ENCODE measurements around the gene PRH1.

Gene PRH1

DNA sequence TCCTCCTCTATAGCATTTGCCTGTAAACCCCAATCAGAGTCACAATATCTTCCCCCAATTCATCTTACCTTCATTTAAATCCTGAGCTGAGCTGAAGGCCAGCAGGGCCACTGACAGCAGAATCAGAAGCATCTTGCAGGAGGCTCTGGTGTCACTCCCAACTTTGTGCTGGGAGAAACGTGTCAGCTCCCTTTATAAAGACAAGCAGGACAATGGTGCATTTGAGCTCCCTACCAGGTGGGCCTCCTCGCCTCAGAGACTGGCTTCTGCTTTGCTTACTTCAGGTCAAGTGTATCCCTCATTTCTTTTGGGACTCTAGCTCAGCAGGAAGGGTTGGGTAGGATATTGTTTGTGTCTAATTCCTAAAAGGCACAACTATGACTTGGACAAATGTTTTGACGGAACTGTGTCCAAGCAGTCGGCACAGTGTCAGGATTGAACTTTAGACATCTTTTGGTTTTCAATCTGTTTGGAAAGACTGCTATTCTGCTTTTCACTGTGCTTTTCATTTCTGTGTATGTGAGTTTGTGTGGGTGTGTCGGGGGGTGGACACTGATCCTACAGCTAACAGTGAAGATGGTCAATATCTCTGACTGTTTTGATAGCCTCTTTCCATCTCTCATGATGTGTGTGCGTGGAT, at the start of gene PRH1:
Gene PRH1, minus strand, starts transcription at position 170 of the 640 bp plus-strand sequence. Its CDS starts 38 bp downstream, at position 132.
- DNase-seq, result no peak

DNA sequence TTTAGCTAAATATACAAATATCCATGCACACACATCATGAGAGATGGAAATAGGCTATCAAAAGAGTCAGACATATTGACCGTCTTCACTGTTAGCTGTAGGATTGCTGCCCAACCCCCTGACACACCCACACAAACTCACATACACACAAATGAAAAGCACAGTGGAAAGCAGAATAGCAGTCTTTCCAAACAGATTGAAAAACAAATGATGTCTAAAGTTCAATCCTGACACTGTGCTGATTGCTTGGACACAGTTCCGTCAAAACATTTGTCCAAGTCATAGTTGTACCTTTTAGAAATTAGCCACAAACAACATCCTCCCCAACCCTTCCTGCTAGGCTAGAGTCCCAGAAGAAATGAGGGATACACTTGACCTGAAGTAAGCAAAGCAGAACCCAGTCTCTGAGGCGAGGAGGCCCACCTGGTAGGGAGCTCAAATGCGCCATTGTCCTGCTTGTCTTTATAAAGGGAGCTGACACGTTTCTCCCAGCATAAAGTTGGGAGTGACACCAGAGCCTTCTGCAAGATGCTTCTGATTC, 44.8 kb upstream of the PRH1 start, which contains the start of gene PRH2:
Gene PRH2, plus strand, starts transcription at position 491 of the 541 bp plus-strand sequence. Its CDS starts 38 bp downstream, at position 529.
- no peak for DNase-seq

DNA sequence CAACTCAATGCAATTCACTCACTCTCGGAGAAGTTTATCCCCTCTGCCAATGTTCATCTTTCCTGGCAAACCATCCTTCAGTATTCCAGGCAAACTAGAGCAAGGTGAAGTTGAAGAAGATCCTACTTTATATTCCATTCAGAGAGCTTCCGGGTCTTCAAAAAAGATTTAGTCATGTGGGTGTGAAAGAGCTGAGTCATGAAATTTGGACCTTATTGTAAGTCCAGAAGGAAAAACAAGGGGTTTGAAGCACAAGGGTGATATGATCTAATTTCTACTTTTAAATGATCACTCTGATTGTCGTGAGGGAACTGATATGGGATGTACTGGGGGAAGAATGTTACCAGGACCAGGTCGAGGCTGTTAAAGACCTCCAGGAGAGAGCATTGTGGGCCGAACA, 42.2 kb upstream of the PRH1 start:
- no peak for DNase-seq

DNA sequence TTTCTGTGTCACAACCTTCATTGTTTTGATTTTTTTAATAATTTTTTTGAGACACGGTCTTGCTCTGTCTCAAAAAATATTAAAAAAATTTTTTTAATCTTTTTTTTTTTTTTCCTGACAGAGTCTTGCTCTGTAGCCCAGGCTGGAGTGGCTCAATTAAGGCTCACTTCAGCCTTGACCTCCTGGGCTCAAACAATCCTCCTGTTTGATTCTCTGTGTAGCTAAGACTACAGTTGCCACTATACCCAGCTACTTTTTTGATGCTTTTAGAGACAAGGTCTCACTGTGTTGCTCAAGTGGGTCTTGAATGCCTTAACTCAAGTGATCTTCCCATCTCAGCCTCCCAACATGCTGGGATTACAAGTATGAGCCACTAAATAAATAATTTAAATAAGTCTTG, 35.8 kb upstream of the PRH1 start:
- no peak for DNase-seq

DNA sequence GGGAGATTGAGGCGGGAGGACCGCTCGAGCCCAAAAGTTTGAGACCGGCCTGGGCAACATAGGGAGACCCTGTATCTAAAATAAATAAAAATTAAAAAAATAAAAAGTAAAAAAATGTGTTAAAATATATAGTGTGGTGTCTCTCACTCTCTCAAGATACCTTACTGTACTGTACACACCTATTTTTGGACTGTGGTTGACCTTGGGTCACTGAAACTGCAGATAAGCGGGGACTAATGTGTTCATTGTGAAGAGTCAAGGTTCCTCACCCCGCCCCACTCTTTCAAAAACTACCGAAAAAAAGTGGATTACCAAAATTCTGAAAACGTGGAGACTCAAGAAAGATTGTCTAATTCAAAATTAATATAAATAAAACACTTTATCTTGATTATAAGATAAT, 26.3 kb upstream of the PRH1 start:
- DNase-seq, result no peak

DNA sequence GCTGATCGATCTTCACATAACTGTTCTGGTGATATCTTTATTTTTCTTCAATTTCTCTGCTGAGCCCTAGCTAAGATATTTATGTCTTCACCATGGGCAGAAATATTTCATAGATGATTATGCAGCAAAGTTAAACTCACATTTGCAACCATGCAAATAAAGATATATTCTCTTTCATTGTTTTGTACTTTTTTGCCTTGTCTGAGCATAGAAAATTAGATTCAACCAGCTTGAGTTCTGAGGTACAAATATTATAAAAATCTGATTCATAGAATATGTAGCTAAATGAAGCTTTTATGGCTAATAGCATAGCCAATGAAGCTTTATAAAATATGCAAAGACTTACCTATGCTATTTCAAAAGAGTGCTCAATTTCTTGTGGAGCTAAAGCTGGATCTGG, 25.4 kb upstream of the PRH1 start, which contains the start of gene TAS2R13:
Gene TAS2R13, minus strand, starts transcription at position 101 of the 400 bp plus-strand sequence. CDS start 264 bp downstream, outside the sequence.
- DNase-seq, result no peak

DNA sequence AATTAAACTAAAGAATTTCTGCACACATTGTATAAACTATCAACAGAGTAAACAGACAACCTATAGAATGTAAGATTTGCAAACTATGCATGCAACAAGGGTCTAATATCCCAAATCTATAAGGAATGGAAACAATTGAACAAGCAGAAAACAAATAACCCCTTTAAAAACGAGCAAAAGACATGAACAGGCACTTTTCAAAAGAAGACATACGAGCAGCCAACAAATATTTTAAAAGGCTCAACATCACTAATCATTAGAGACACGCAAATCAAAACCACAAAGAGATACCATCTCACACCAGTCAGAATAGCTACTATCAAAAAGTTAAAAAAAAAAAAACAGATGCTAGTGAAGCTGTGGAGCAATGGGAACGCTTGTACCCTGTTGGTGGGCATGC, 20.6 kb upstream of the PRH1 start:
- no peak for DNase-seq

DNA sequence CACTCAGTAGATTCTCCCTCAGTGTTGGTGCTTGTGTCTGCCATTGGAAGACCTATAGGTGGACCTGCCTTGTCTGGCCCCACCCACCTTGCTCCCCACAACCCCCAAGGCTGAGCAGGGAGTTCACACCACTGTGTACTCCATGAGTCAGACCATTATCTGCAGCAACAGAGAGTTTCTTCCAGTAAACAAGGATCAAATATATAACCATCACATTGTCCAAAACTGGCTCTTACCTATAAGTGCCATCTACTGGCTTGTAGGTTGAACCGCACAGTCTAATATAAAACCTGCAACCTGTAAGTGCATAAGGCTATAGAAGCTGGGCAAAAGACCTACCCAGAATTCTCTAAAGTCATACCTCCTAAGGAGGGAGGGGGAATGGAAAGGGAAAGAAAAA, 17.4 kb upstream of the PRH1 start:
- DNase-seq, result no peak

DNA sequence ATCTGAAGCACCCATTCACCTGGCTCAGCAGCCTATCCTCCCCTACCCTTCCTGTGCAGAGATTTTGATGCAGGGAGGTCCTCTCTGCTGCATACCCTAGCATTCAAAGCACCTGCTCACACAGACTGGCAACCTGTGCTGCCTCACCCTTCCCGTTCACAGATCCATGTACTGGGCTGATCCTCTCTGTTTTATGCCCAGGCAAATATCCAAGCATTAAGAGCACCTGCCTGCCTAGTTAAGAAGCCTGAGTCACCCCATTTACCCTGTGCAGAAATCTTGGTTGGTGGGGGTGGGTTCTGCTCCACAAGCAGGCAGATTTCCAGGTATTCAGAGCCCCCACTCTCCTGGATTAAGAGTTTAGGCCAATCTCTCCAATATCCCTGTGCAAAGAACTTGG, 16.9 kb upstream of the PRH1 start:
- no peak for DNase-seq

DNA sequence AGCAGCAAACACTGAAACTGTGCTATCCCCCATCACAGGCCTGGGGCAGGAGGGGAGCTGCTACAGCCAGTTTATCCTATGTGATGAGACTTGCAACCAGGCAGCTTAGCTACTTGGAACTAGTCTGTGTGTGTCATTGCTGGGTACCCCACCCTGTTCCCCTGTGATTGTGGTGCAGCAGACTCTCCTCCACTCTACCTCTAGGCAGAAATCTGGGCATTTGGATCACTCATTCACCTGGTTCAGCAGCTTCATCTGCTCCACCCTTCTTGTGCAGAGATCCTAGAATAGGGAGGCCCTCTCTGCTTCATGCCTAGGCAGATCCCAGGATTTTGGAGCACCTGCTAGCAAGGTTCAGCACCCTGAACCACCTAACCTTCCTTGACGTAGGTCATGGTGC, 16.5 kb upstream of the PRH1 start:
- no peak for DNase-seq

DNA sequence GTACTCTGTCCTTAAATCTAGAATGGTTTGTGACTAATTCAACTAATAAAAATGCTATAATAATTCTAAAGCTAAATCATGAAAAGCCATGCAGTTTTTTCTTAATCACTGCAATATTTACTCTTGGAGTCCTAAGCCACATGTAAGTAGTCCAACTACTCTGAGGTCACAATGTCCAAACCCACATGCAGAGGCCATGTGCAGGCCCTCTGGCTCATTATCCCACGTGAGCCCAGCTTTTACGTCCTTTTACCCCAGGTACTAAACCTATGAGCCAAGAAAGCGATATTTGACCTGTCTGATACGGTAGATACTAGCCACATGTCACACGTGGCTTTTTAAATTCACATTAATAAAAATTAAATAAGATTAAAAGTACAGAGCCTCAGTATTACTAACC, 12.8 kb upstream of the PRH1 start:
- DNase-seq, result no peak

DNA sequence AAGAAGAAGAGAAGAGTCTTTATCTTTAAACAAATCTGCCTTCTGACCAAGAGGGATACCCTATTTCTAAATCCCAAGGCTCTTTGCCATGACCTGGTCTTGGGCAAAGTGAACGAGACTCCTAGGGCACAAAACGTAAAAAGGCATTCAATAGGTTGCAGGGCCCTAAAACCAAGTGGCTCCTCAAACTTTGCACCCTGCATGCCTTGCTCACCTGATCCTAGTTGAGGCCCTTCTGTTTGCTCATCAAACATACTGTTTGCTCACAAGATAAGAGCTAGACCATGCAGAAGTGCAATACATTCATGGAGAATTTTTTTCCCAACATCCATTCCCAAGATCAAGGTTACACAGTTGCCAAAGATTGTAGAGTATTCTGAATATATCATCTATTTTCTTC, 7.9 kb upstream of the PRH1 start:
- no peak for DNase-seq

DNA sequence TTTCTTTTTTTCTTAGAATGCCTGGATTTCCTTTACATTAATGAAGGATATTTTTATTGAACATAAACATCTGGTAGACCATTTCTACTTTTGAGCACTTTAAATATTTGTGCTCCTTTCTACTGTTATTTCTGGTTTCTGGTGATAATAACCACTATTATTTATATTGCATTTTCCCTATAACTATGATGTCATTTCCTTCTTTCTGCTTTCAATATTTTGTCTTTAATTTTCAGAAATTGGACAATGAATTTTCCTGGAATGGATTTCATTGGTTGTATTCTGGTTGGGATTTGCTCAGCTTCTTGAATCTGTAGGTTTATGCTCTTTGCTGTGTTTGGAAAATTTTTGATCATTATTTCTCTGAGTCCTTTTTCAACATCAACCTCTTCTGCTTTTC, 5.2 kb upstream of the PRH1 start:
- no peak for DNase-seq

DNA sequence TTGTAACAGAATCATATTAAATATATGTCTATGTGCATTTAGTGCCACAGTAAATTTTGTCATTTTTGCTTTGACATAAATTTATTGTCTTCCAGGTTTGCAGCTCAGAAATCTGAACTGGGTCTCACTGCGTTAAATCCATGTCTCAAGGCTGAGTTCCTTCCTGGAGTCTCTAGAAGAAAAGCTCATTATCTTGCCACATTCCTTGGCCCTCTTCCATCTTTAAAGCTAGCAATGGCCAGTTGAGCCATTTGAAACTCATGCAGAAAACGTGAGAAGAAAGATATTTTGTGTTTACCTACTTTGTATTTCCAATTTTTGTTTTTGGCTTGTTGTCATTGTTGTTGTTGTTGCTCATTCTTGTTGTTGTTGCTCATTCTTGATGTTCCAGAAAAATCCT, 10.7 kb downstream of the PRH1 start:
- no peak for DNase-seq

DNA sequence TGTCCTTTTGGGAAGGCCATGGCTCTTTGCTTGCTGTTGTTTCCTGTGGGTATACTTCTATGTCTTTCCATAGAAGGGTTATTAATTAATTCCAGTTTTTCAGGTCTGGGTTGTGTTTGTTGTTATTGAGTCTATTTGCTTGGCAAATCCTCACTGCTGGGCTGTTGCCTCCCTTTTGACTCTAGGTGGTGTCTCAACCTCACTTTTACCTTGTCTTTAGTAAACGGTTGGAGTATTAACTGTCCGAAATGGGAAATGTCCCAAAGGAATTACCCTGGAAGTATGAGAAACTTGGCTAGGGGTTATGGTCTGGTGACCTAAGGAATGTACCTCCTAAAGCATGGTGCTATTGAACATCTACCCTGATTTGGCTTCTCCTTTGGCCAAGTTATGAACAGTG, 16.7 kb downstream of the PRH1 start:
- DNase-seq, result no peak

DNA sequence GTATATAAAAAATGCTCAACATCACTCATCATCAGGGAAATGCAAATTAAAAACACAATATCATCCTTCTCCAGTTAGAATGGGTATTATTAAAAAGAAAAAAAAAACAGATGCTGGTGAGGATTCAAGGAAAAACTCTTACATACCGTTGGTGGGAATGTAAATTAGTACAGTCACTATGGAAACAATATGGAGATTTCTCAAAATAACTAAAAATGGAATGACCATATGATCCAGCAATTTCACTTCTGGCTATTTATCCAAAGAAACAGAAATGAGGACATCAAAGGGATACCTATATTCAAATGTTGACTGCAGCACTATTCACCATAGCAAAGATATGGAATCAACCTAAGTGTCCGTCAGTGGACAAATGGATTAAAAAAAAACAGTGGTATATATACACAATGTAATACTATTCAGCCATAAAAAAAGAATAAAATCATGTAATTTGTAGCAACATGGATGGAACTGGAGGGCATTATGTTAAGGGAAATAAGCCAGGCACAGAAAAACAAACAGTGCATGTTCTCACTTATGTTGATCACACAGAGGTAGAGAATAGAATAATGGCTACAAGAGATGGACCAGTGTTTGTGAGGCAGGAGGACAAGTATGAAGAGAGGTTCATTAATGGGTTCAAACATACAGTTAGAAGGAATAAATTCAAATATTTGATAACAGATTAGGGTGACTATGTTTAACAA, 20.4 kb downstream of the PRH1 start:
- no peak for DNase-seq

DNA sequence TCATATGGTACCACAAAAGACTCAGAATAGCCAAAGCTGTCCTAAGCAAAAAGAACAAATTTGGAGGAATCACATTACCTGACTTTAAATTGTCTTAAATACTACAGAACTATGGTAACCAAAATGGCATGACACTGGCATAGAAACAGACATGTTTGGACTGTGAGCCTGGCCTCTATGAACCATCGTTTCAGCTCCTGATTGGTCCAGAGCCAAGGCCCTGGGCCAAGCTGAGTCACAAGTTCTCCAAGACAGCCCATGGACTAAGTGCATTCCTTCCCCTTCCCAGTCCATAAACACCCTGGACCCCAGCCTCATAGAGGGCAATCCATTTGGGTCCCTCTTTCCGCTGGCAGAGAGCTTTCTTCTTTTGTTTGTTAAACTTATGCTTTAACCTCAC, 22.7 kb downstream of the PRH1 start:
- DNase-seq, result no peak

DNA sequence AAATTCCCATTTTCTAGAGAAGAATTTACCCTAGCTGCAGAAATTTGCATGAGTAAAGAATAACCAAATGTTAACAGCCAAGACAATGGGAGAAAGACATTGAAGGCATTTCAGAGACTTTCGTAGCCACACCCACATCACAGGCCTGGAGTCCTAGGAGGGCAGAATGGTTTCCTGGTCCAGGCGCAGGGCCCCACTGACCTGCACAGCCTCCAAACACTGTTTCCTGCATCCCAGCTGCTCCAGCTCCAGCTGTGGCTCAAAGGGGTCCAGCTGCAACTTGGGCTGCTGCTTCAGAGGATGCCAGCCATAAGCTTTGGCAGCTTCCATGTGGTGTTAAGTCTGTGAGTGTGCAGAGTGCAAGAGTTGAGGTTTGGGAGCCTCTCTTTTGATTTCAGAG, 28.2 kb downstream of the PRH1 start:
- no peak for DNase-seq

DNA sequence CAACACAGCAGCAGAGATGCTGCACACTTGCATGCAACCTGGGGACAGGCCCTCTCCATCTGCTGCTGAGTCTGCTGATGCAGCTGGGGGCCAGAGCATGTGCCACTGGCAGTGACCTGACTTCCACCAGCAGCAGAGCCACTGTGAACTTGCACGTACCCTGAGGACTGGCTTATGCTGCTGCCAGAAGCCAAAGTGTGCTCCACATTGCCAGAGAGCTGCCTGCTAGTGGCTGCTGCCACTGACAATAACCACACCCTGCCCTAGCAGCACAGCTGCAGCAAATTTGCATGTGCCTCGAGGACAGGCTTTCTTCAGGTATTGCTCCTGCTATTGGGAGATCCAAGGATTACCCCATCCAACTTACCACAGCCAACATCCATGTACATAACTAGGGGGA, 30.3 kb downstream of the PRH1 start:
- no peak for DNase-seq

DNA sequence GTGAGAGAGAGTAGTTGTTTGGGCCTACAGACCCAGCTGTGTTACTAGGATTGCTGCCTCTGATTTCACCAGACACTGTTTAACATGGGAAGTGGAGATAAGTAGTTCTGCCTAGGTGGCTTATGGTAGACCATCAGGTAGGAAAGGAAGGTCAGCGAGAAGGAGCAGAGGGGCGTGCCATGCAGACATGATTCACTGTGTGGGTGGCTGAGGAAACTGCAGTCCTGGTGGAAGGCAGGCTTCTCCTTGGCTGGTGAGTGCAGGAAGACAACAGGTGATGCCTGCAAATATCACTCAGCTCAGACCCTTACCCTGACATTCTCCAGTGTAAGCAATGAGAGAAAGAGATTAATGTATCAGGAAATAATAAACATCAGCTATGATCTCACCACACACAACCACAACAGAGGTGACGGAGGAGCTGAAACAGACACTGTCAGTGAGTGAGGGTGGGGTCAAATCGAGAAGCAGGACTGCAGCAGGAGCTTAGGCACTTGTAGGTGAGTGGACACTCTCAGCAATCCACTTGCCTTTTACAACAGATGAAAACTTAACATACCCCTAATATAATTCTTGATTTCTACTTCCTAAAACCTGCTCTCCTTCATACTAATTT, 32.7 kb downstream of the PRH1 start:
- DNase-seq, result no peak

DNA sequence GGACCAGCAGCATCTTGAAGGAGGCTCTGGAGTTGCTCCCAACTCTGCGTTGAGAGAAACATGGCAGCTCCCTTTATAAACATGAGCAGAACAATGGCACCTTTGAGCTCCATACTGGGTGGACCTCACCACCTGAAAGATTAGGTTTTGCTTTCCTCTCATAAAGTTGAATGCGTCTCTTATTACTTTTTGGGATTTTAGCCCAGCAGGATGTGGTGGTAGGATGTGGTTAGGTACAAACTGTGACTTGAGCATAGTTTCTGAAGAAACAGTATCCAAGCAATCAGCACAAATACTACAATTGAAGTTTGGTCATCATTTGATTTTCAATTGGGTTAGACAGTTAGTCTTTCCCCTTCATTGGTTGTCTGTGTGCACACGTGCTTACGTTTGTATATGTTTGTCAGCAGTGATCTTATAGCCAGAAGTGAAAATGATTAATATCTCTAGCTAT, 34.6 kb downstream of the PRH1 start, which contains the start of gene PRR4:
Gene PRR4, minus strand, starts transcription at position 51 of the 454 bp plus-strand sequence. Its CDS starts 38 bp downstream, at position 13.
- DNase-seq, result no peak

DNA sequence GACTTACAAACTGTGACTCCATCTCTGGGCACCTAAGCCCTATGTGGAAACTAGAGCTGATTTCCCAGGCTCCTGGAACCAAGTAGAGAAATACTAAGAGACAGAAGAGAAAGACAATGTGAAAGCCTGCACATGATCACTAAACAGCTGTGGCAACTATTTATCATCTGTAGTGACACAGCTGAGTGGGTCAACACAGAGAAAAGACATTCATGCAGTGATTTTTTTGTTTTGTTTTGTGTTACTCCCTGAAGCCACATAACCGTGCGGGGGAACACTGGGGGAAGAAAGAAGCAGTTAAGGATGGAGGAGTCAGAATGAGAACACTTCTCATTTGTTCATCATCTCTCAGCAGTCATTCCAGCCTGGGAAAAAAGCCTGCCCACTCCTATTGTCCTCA, 36.3 kb downstream of the PRH1 start:
- DNase-seq, result no peak

DNA sequence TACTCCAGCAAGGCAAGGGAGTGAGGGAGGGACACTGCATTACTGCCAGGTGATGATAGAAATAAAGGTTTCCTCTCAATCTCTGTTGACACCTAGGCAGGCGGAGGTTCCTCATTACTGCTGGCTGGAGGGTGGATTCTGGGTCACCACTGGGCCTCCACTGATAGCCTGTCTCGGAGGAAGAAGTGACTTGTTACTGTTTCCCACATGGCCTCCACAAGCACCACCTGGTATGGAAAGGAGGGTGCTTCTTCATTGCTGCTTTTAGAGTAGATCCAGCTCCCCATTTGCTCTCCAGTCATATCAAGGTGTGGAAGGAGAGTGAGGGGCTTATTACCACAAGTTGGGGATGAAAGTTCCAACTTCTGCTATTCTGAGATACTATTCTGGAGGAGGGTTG, 41.2 kb downstream of the PRH1 start:
- DNase-seq, result no peak

DNA sequence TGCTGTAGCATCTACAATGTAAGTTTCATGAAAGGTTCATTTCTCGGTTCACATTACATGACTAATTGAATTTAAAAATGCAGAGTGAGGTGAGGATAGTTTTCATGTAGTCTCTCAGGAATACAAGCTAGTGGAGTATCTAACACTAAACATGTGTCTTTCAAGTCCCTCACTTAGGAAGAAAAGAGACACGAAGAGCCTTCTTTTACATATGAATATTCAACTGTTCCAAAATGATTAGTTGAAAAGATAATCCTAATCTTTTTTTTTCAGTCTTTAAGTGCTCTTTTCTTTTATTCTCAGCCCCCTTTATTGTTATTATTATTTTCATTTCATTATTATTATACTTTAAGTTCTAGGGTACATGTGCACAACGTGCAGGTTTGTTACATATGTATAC, 45.6 kb downstream of the PRH1 start:
- no peak for DNase-seq
